HG03066 (cell line): ENCODE measurements around the gene SLC16A7.
A peak's percentile ranks its signal among the peaks of the same experiment; 100 is the strongest.
"Not testable (repeated sequence)": the region's sequence is repeated elsewhere in the genome, so short reads cannot be mapped to it uniquely, and the experiment has no call there.

Source experiments
- ATAC-seq: cut with Tn5 transposase; IDR thresholded peaks from one replicate; pipeline ENCODE4 v1.9.1; 2021; ENCODE audit warnings: low read depth; ENCODE audit not compliant: unreplicated experiment

Gene SLC16A7

DNA sequence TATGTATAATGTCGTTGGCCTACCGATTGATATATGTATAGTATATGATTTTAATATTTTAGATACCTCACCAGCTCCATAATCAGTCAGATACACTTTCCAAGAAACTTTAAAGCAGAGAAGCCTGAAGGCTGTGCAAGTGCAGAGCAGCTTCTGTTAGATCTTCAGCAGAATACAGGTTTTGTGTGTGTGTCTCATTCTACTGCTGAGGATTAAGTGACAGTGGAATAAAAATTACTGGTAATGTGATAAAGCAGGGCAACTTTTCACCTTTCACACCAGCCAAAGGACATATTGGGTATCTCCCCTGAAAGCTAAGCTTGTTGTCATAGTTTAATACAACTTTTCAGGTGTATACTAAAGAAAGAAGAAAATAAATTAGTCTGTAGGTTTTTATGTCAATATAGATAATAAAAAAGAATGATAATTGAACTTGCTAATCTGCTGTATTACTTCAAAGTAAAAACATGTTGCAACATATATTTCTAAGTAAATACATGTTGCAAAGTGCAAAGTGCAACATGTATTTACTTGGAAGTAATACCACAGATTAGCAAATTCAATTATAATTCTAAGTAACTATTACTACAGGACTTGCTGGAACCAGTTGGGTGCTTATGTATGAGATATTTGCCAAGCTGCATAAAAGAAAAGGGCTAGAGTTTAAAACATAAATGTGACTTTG, 128.3 kb downstream of the SLC16A7 start:
- ATAC-seq, result no peak

DNA sequence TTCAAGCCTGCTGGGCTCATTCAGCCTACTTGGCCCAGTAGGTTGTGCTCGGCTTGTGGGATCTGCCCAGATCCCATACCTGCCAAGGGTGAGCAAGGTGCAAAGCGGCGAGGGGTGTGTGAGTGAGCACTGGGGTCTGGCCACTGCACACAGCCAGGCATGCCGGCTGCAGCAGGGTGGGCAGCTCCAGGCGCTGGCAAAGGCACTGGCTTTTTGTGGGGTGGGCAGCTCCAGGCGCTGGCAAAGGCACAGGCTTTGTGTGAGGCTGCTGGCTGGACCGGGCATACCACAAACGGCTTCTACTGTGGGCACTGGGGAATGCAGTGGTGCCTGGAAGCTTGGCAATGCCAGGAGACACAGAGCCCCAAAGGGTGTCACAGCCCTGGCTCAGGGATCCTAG, 137.4 kb downstream of the SLC16A7 start:
- no peak for ATAC-seq

GRCh38 chr12:59734371-59734770, 138.5 kb downstream of the SLC16A7 start:
- ATAC-seq, result no peak

DNA sequence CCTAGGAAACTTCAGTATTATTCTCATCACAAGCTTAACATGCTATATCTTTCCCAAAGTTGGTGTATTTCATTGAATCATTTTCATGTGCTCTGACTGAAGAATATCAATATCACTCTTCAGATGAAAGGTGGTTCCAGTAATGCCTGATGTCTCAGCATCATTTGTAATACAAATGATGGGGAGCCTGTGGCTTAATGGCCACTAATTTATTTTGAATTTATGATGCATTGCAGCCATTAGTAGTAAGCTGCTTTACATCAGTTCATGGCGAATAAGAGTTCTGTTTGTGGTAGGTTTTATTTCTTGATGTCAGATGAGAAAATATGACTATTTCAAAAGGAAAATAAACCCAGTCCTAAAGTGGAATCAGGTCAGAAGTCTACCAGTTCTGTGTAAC, 139.4 kb downstream of the SLC16A7 start:
- ATAC-seq, result no peak

- ATAC-seq, result no peak
Observed at GRCh38 chr12:59736359-59736758, 140.5 kb downstream of the SLC16A7 start.

DNA sequence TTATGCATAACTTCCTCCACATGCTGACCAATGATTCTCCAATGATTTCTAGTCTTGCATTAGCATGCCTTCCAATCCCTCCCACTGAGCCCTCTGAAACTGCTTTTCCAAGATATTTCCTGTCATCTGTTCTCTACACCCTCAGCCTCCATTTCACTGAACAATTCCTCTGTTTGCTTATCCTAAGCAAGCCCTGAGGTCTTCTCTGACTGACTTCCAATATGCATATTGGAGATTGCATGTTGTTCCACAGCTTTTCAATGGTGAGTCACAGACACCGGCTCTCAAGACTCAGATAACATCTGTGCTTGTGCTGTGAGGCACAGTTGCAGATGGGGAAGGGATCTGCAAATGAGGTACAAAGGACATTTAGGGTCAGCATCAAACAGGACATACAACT, 141.0 kb downstream of the SLC16A7 start:
- ATAC-seq, result no peak

GRCh38 chr12:59737725-59738463, 142.1 kb downstream of the SLC16A7 start:
- ATAC-seq, result no peak

DNA sequence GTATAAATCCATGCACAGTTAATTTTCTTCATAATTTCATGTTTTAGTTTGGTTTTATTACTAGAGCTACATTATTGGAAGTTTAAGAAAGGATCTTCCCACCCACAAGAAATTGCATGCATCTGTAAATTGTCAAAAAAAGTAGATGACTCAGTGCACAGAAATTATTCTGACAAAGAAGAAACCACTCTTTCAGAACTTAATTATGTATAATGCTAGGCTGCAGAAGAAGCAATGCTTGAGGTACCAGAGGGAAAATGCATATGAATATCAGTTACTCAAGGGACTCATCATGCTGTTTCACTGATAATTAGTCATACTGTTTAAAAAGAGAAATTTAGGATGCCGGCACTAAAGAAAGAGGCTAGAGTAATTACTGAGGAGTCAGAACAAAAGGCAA, 147.0 kb downstream of the SLC16A7 start:
- no peak for ATAC-seq

DNA sequence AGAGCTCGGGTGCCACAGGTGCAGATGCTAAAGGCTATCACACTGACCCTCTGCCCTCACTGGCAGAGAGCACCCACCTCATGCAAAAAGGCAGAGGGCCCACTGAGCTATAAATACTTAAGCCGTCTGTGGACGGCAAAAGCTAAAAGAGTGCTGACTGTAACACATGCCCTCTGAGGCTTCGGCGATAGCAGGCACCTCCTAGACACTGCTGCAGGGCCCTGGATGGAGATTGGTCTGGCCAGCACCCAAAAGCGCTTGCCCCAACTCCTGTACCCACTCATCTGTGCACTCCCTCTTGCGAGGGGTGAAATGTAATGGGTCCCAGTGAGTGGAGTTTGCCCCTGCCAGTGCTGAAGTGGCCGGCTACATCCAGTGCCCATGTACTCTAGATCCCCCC, 148.7 kb downstream of the SLC16A7 start:
- ATAC-seq, result no peak

DNA sequence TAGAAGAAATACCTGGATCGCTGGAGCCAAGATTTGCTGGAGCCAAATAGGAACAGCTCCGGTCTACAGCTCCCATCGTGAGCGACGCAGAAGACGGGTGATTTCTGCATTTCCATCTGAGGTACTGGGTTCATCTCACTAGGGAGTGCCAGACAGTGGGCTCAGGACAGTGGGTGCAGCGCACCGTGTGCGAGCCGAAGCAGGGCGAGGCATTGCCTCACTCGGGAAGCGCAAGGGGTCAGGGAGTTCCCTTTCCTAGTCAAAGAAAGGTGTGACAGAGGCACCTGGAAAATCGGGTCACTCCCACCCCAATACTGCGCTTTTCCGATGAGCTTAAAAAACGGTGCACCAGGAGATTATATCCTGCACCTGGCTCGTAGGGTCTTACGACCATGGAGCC, 155.3 kb downstream of the SLC16A7 start:
- ATAC-seq, result not testable (repeated sequence)

DNA sequence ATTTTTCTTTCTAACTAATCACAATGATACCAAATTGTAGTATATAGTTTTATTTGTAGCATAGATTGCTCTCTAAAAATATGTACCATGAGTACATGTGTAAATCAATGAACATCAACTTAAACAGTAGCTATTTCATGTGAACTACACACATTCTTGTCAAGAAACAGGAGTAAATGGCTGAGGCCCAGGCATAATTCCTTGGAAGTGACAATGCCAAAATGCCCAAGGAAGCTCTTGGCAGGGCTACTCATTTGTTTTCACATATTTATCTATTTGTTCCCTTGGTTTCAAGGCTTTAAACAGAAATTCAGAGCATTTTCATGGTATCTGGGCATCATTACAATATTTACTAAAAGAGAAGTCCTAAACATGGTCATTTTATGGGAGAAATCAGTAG, 165.7 kb downstream of the SLC16A7 start:
- no peak for ATAC-seq

DNA sequence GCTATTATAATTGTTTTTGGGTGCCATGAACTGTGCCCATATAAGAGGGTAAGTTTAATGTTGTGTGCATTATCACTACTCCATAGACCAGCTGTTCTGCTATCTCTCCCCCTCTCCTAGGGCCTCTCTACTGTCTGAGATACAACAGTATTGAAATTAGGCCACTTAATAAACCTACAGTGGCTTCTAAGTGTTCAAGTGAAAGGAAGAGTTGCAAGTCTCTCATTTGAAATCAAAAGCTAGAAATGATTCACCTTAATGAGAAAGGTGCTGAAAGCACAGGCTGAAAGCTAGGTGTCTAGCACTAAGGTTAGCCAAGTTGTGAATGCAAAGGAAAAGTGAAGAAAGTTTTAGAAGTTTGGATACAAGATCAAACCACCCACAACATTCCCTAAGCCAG, 168.0 kb downstream of the SLC16A7 start:
- ATAC-seq, result no peak

DNA sequence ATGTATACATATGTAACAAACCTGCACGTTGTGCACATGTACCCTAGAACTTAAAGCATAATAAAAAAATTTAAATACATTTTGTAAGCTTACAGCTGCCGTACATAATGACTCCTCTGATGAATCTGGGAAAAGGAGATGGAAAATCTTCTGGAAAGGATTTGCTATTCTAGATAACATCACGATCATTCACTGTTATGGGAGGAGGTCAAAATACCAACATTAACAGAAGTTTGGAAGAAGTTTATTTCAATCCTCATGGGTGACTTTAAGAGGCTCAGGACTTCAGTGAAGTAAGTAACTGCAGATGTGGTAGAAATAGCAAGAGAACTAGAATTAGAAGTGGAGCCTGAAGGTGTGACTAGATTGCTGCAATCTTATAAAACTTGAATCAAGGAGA, 172.2 kb downstream of the SLC16A7 start:
- no peak for ATAC-seq

- no peak for ATAC-seq
Observed at GRCh38 chr12:59780605-59781135, 184.8 kb downstream of the SLC16A7 start.

GRCh38 chr12:59787610-59788009, 191.8 kb downstream of the SLC16A7 start:
- ATAC-seq, result no peak

DNA sequence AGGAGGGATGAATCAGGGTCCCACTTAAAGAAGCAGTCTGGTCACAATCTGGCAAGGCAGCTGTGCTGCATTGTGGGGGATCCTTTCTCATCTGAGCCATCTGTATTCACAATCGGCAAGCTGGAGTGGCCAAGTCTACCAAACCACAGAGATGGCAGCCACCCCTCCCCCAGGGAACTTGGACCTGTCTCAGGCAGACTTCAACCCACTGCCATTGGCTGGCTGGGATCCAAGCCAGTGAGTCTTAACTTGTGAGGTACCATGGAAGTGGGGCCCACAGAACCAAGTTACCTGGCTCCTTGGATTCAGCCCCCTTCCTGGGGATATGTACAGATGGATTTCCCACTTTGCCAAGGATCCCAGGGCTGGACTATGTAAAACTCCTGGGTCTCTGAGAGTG, 196.8 kb downstream of the SLC16A7 start:
- no peak for ATAC-seq

DNA sequence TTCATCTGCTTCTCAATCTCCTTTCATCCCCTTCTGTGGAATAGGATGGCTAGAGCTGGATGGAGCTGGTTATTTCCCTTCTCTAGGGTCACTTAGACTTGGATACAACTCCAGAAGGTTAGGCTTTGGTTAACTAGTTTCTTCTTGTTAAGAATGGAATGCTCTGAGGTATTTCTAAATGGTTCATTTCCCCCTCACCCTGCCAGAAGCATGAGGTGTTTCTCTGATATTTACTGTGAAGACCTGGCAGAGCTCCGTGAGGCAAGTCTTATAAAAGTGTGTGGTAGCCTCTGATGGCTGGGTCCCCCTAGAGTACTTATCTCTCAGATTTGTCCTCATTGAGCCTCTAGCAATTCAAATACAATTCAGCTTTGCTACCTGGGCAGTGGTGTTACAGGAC, 207.9 kb downstream of the SLC16A7 start:
- no peak for ATAC-seq

DNA sequence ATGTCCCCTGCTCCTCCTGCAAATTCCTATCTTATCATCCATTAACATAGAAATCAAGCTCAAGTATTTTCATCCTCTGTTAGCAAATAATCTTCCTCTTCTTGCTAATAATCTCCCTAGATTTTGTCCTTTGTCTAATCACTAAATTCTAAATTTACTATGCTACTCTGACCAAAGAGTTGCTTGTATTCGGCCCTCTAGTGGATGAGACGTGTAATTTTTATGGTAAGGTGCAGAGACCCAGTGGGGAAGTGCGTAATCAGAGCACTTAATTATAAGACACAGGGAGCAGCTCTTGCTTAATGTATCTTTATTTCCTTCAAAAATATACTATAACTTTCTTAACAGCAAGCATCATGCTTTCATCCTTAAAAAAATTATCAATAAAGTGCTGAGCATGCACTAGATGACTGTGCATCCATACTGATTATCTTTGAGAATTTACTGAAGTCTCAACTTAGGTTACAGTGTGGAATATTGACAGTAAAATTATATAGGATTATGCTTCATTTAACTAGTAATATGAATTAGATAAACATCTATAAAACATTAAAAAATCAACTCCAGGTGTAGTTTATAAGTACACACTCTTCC, 212.6 kb downstream of the SLC16A7 start:
- peak; percentile 85 for ATAC-seq

DNA sequence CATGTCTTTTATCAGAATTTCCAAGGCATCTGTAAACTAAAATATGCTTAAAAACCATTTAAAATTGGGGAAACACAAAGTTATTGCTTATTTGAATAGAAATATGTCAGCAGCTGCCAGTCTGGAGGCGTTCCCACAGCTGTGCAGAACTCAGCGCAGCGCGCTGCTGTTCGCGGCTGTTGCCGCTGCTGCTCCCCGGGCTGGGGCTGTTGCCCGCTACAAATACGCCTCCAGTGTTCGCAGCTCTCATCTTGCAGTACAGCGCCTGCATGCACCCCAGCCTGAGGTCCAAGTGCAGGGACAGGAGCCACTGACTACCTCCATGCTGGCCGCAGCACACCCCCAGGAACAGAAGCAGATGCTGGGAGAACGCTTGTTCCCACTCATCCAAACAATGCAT, 216.2 kb downstream of the SLC16A7 start:
- no peak for ATAC-seq

DNA sequence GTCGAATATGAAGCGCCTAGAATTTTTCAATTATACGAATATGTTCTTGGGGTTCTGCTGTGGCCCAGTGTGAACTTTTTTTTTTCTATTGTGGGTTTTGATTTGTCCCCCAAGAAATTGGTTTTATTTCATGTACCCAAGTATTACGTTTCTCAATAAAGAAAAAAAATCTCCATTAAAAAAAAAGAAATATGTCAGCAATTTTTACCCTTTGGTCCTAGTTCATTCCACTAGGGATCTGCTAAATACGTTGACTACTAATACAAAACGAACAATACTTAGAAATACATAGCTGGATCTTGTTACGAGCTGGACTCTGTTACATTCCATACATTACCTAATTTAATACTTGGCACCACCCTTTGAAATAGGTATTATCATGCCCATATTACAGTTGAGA, 216.9 kb downstream of the SLC16A7 start:
- no peak for ATAC-seq

DNA sequence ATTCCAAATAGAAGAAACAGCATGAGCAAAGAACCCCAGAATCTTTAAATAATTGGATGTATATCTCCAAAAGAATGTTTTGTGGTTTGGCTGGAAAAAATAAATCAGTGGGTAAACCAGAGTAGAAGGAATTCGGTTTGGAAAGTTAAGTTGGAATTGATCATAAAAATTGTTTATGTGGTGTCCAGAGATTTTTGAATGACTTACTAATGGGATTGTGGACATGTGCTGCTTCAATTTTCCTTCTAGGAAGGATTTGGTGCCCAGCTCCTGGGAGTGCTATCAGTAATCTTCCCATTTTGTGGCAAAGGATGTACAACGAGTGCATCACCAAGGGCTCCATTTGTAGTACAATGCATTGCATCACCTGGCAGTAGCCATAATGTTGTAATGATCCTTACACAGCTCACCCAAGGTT, 224.8 kb downstream of the SLC16A7 start:
- no peak for ATAC-seq

DNA sequence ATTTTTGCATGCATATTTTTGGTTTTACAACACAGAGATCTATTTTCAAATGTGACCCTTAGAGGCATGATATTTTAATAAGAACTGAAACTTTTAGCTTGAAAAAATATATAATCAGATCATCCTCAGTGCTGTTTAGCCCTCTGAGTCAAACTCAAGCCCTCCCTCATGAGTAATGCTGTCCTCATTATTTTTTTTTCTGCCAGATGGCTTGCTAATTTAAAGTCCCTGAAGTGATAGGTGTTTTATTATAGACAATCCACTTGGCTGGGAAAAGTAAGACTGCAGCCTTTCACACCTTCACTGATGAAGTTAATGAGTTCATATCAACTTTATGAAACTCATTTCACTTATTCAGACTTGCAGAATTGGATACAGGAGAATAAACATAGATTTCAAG, 227.7 kb downstream of the SLC16A7 start:
- no peak for ATAC-seq
